ENCODE data around the gene GRIK3.

Gene GRIK3

DNA sequence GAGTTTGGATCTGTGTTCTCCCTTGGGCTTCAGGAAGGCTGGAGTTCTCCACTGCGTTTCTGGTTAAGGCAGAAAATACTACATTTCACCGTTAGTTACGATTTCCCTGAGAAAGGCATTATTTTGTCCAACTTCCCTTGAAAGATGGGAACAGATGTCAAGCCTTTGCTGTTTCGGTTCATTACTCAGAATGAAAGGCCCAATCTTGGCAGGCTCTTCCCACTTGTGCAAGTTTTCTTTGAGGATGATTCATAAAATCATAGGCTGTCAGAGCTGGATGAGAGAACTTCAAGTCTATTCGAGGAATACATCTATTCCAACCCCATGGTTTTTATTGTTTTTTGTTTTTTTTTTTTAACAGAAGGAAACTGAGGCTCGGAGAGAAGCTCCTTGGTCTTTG lies 205.2 kb downstream of the GRIK3 start:
- H3K9me3 ChIP-seq (ENCODE audit: insufficient read depth, low read length): no peaks in the 10 kb centered on the region
- no peak overlapping the region for H3K4me2 ChIP-seq (ENCODE audit: low read length)
- no peaks in the 10 kb centered on the region for H3K36me3 ChIP-seq (replicated peaks; ENCODE audit: low read depth, low read length)
- no peaks in the 10 kb centered on the region for H4K20me1 ChIP-seq (ENCODE audit: insufficient read depth, low read length)
- no peak overlapping the region for H3K27ac ChIP-seq (ENCODE audit: low read length)
- no peak overlapping the region for H2AFZ ChIP-seq (ENCODE audit: low read depth, low read length)
- H3K9ac ChIP-seq (ENCODE audit: low read length): no peak overlapping the region
- no peaks in the 10 kb centered on the region for H3K79me2 ChIP-seq (ENCODE audit: low read length)
- H3K4me1 ChIP-seq (ENCODE audit: low read length): no peaks in the 10 kb centered on the region
- no peak overlapping the region for H3K4me3 ChIP-seq (ENCODE audit: low read length)
- TF ChIP-seq EZH2phosphoT487 (IDR thresholded peaks at IDR 0.05; ENCODE audit: low read depth) (no peak), CTCF (IDR thresholded peaks at IDR 0.05; ENCODE audit: low read depth, low read length) (no peak)
- 0 out of 2 replicates have a peak, but pooled peaks cover 6% of the 10 kb centered on the region for H3K27me3 ChIP-seq (ENCODE audit: low read depth, low read length)

DNA sequence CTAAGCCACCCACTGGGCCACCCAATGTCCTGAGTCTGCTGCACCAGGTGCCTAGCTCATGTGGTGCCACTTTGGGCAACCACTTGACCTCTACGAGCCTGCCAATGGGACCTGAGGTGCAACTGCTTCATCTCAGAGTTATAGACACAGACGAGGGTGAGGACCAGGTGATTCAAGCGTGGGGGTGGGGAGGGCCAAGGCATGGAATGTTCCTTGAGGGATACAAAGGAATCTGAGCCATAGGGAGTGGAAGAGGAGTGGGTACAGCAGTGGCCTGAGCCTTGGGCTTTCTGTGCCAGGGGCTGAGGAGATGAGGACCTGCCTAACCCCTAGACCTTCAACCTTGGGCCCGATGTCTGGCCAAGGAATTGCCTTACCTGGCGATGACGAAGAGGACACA lies 209.1 kb downstream of the GRIK3 start:
- Histone ChIP-seq H3K4me2 (ENCODE audit: low read length) (no peak overlapping the region), H3K27ac (ENCODE audit: low read length) (no peak overlapping the region), H3K36me3 (replicated peaks; ENCODE audit: low read depth, low read length) (no peaks in the 10 kb centered on the region), H3K9ac (ENCODE audit: low read length) (no peak overlapping the region), H3K4me1 (ENCODE audit: low read length) (no peaks in the 10 kb centered on the region), H3K27me3 (ENCODE audit: low read depth, low read length) (0 out of 2 replicates have a peak, but pooled peaks cover 6% of the 10 kb centered on the region), H3K9me3 (ENCODE audit: insufficient read depth, low read length) (no peaks in the 10 kb centered on the region), H2AFZ (ENCODE audit: low read depth, low read length) (no peak overlapping the region), H3K79me2 (ENCODE audit: low read length) (no peaks in the 10 kb centered on the region), H3K4me3 (ENCODE audit: low read length) (no peak overlapping the region), H4K20me1 (ENCODE audit: insufficient read depth, low read length) (no peaks in the 10 kb centered on the region)
- TF ChIP-seq EZH2phosphoT487 (IDR thresholded peaks at IDR 0.05; ENCODE audit: low read depth): no peak
- no peak for TF ChIP-seq CTCF (IDR thresholded peaks at IDR 0.05; ENCODE audit: low read depth, low read length)

DNA sequence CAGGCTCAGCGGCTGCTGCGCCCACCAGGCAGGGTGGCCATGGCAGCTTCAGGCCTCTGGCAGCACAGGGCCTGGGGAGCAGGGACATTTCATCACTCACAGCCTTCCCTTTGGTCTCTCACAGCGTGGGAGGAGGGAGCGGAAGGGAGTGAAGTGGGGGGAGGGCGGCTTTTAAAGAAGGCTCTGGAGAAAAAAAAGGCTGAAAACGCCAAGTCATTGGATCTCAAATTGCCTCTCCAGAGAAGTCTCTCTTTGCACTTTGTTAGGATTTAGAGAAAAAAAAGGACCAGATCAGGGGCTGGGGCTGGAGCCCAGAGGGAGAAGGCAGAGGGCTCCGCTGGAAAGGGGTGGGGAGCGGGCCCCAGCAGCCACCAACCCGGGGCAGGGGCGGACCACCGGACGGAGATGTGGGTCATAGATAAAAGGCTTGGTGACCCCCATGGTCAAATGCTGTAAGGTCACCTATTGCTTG lies 209.9 kb downstream of the GRIK3 start:
- Histone ChIP-seq H3K4me2 (ENCODE audit: low read length) (no peak overlapping the region), H3K27ac (ENCODE audit: low read length) (no peak overlapping the region), H3K36me3 (replicated peaks; ENCODE audit: low read depth, low read length) (no peaks in the 10 kb centered on the region), H3K79me2 (ENCODE audit: low read length) (no peaks in the 10 kb centered on the region), H3K9me3 (ENCODE audit: insufficient read depth, low read length) (no peaks in the 10 kb centered on the region), H3K4me3 (ENCODE audit: low read length) (no peak overlapping the region), H2AFZ (ENCODE audit: low read depth, low read length) (no peak overlapping the region), H3K4me1 (ENCODE audit: low read length) (no peaks in the 10 kb centered on the region), H4K20me1 (ENCODE audit: insufficient read depth, low read length) (no peaks in the 10 kb centered on the region), H3K9ac (ENCODE audit: low read length) (no peak overlapping the region), H3K27me3 (ENCODE audit: low read depth, low read length) (0 out of 2 replicates have a peak, but pooled peaks cover 6% of the 10 kb centered on the region)
- TF ChIP-seq EZH2phosphoT487 (IDR thresholded peaks at IDR 0.05; ENCODE audit: low read depth): no peak
- TF ChIP-seq CTCF (IDR thresholded peaks at IDR 0.05; ENCODE audit: low read depth, low read length): no peak

GRCh38 chr1:36822648-36823047 lies 211.7 kb downstream of the GRIK3 start:
- H3K27ac ChIP-seq (ENCODE audit: low read length): no peak overlapping the region

More at GRCh38 chr1:36822648-36823047, 211.7 kb downstream of the GRIK3 start:
- H4K20me1 ChIP-seq (ENCODE audit: insufficient read depth, low read length): no peaks in the 10 kb centered on the region
- no peak for TF ChIP-seq EZH2phosphoT487 (IDR thresholded peaks at IDR 0.05; ENCODE audit: low read depth)
- TF ChIP-seq CTCF (IDR thresholded peaks at IDR 0.05; ENCODE audit: low read depth, low read length): no peak
- no peak overlapping the region for H3K4me3 ChIP-seq (ENCODE audit: low read length)
- no peaks in the 10 kb centered on the region for H3K36me3 ChIP-seq (replicated peaks; ENCODE audit: low read depth, low read length)
- no peak overlapping the region for H3K9ac ChIP-seq (ENCODE audit: low read length)
- no peaks in the 10 kb centered on the region for H3K9me3 ChIP-seq (ENCODE audit: insufficient read depth, low read length)
- H3K4me1 ChIP-seq (ENCODE audit: low read length): no peaks in the 10 kb centered on the region
- H3K4me2 ChIP-seq (ENCODE audit: low read length): no peak overlapping the region
- H3K79me2 ChIP-seq (ENCODE audit: low read length): no peaks in the 10 kb centered on the region
- peaks cover 9% of the 10 kb centered on the region for H3K27me3 ChIP-seq (ENCODE audit: low read depth, low read length)
- H2AFZ ChIP-seq (ENCODE audit: low read depth, low read length): no peak overlapping the region
